GM12878 (cell line): ENCODE data around the gene C9. TPM values are rescaled to one million over a fixed set of nuclear protein-coding genes. Genes with fewer than 3 reads are reported as not detected.
A peak's percentile ranks its signal among the peaks of the same experiment; 100 is the strongest.

Source experiments
- ATAC-seq: fragments of 200-7000 bp; cut with Tn5 transposase; 3 replicates; pipeline ENCODE4 v1.9.1; 2020; ENCODE audit warnings: mild to moderate bottlenecking, moderate library complexity
- BruUV-seq: library from RNA; stranded (reverse); fragments of 400-500 nt; replicated peaks from 2 replicates; lab custom pipeline; 2021; lab: Mats Ljungman, UMichigan
- CTCF ChIA-PET: fragments of 300-600 bp; sonication (Branson Sonifier 250); formaldehyde crosslinking; extraction: SDS; loops from one replicate; lab custom pipeline; 2021; ENCODE audit warnings: inconsistent platforms; lab: Yijun Ruan, JAX
- POLR2A ChIA-PET: fragments of 350-600 bp; formaldehyde crosslinking; extraction: SDS; loops from one replicate; lab custom pipeline; 2021; ENCODE audit warnings: inconsistent platforms; lab: Charles Lee
- RAD21 ChIA-PET: fragments of 300-600 bp; sonication (Branson Sonifier 250); formaldehyde crosslinking; loops from one replicate; lab custom pipeline; 2023; ENCODE audit warnings: antibody characterized with exemption; ENCODE audit not compliant: unreplicated experiment; lab: Charles Lee
- SMC1A ChIA-PET: fragments of 300-600 bp; sonication (Branson Sonifier 250); formaldehyde crosslinking; loops from one replicate; lab custom pipeline; 2023; ENCODE audit not compliant: unreplicated experiment, uncharacterized antibody; lab: Charles Lee
- DNase-seq: peaks from one replicate; pipeline ENCODE4 v3.0.0-alpha.2; 2011; ENCODE audit warnings: low read depth, low spot score
- FAIRE-seq: peaks from 3 replicates; lab custom pipeline; 2011; peaks lifted over from hg19 to GRCh38; lab: Jason Lieb, UNC
- H2AFZ ChIP-seq: 2 replicates; pipeline ENCODE4 v1.6.0; 2011; ENCODE audit warnings: low read depth, low read length, control low read depth; ENCODE audit not compliant: control insufficient read depth
- H3K27ac ChIP-seq: 2 replicates; pipeline ENCODE4 v1.5.1; 2011; ENCODE audit warnings: control low read depth; ENCODE audit not compliant: control insufficient read depth, insufficient read depth
- H3K27me3 ChIP-seq, 2 experiments: replicated peaks in 1 of 2; 2 replicates each; pipeline versions ENCODE4 v1.6.0 to v1.6.1; 2011; ENCODE audit warnings: low read length in 1 of 2; ENCODE audit not compliant: control insufficient read depth in 2 of 2, insufficient read depth in 2 of 2
- H3K36me3 ChIP-seq, 2 experiments: 2 replicates each; pipeline ENCODE4 v1.5.1; 2011; ENCODE audit warnings: low read length in 1 of 2; ENCODE audit not compliant: control insufficient read depth in 2 of 2, insufficient read depth in 2 of 2
- H3K4me1 ChIP-seq: 2 replicates; pipeline ENCODE4 v1.6.1; 2011; ENCODE audit warnings: mild to moderate bottlenecking, low read length, moderate library complexity, mixed read lengths; ENCODE audit not compliant: control insufficient read depth, insufficient read depth
- H3K4me2 ChIP-seq: 2 replicates; pipeline ENCODE4 v1.6.0; 2011; ENCODE audit warnings: control low read depth; ENCODE audit not compliant: control insufficient read depth, insufficient read depth
- H3K4me3 ChIP-seq: fragments of 200-600 bp; sonication (generic); 2 replicates; pipeline ENCODE4 v1.5.1; 2016
- H3K79me2 ChIP-seq: 2 replicates; pipeline ENCODE4 v1.6.0; 2011; ENCODE audit warnings: low read length; ENCODE audit not compliant: control insufficient read depth, insufficient read depth
- H3K9ac ChIP-seq: 2 replicates; pipeline ENCODE4 v1.8.0; 2011; ENCODE audit warnings: low read length, control low read depth, mixed read lengths; ENCODE audit not compliant: control insufficient read depth, insufficient read depth
- H3K9me3 ChIP-seq: replicated peaks from 3 replicates; pipeline ENCODE4 v1.5.1; 2011; ENCODE audit warnings: mild to moderate bottlenecking, low read length; ENCODE audit not compliant: control insufficient read depth, insufficient read depth
- H4K20me1 ChIP-seq: 2 replicates; pipeline ENCODE4 v1.6.0; 2011; ENCODE audit not compliant: control insufficient read depth, insufficient read depth
- BCL11A ChIP-seq: IDR thresholded peaks from 2 replicates; pipeline ENCODE4 v1.6.1; 2011; ENCODE audit warnings: low read depth, low read length
- HCFC1 ChIP-seq: fragments of 150-350 bp; IDR thresholded peaks from 2 replicates; pipeline ENCODE4 v1.6.1; 2014; ENCODE audit warnings: low read length
- HDAC6 ChIP-seq: fragments of 200-600 bp; sonication (generic); IDR thresholded peaks from one replicate; pipeline ENCODE4 v1.8.0; 2017; ENCODE audit warnings: antibody characterized with exemption; ENCODE audit not compliant: unreplicated experiment
- IKZF1 ChIP-seq: fragments of 450-650 bp; conservative IDR thresholded peaks from 2 replicates; pipeline ENCODE4 v1.6.1; 2017; ENCODE audit warnings: antibody characterized with exemption, mild to moderate bottlenecking
- IKZF2 ChIP-seq, 2 experiments: fragments of 450-650 bp; IDR thresholded peaks; 2 replicates each; pipeline ENCODE4 v1.6.1; 2017; ENCODE audit warnings: mild to moderate bottlenecking in 2 of 2, moderate library complexity in 2 of 2
- NBN ChIP-seq: fragments of 450-650 bp; IDR thresholded peaks from 2 replicates; pipeline ENCODE4 v1.6.1; 2016
- POLR2AphosphoS5 ChIP-seq: IDR thresholded peaks from 2 replicates; pipeline ENCODE4 v1.6.1; 2011; ENCODE audit warnings: mild to moderate bottlenecking, low read length, inconsistent platforms
- RELA ChIP-seq: fragments of 450-650 bp; IDR thresholded peaks from 2 replicates; pipeline ENCODE4 v1.8.0; 2014; ENCODE audit warnings: borderline replicate concordance; ENCODE audit not compliant: partially characterized antibody
- SPI1 ChIP-seq: IDR thresholded peaks from 2 replicates; pipeline ENCODE4 v1.6.1; 2011; ENCODE audit warnings: low read depth, mild to moderate bottlenecking, low read length, moderate library complexity, borderline replicate concordance; ENCODE audit not compliant: insufficient read depth
- TAF1 ChIP-seq: IDR thresholded peaks from 2 replicates; pipeline ENCODE4 v1.6.1; 2011; ENCODE audit warnings: mild to moderate bottlenecking, low read depth, low read length, borderline replicate concordance
- WGBS: methylation state at CpG from one replicate; pipeline ENCODE4 v1.1.6; 2016; ENCODE audit warnings: low lambda C conversion rate; ENCODE audit not compliant: insufficient replicate concordance, insufficient coverage; ENCODE audit errors: missing lambda C conversion rate; 5-methylcytosine and 5-hydroxymethylcytosine counted together
- in situ Hi-C: fragments of 300-500 bp; cut with MboI; formaldehyde crosslinking; loops from 9 replicates; pipeline ENCODE4 v1.14.3; 2018; ENCODE audit warnings: mixed read lengths
- intact Hi-C: fragments of 100-400 bp; cut with micrococcal nuclease; formaldehyde crosslinking; loops from one replicate; pipeline ENCODE4 v1.14.2; 2022; ENCODE audit not compliant: unreplicated experiment
- polyA plus RNA-seq, 11 experiments: library from polyadenylated mRNA; depleted of rRNA in 4 of 11; unstranded in 6 of 11; stranded (reverse) in 5 of 11; fragments of >200 nt; fragmentation: Nextera tagmentation in 4 of 11; fragmentation: Illumina TruSeq in 1 of 11; extraction: Ambion mirVana in 4 of 11; extraction: Trizol in 1 of 11; gene quantifications; 1 replicate in 1 of 11; 2 replicates in 10 of 11; pipeline versions ENCODE4 v1.2.1 to v1.2.3, GENCODE V29; 2011 to 2016; ENCODE audit warnings: inconsistent platforms in 2 of 11, missing spikeins in 2 of 11, low read depth in 1 of 11
- total RNA-seq, 4 experiments: library from RNA; depleted of rRNA in 3 of 4; stranded (reverse); fragments of >200 nt in 3 of 4; fragmentation: Illumina TruSeq in 1 of 4; extraction: Trizol in 1 of 4; gene quantifications; 2 replicates each; pipeline versions ENCODE4 v1.2.1 to v1.2.3, GENCODE V29; 2013 to 2021
- TF ChIP-seq, protein P1 (sequence below): fragments of 450-650 bp; IDR thresholded peaks from 2 replicates; pipeline ENCODE4 v1.6.1; 2017; ENCODE audit warnings: mild to moderate bottlenecking, moderate library complexity
- TF ChIP-seq, protein P2 (sequence below): fragments of 150-350 bp; IDR thresholded peaks from 2 replicates; pipeline ENCODE4 v1.6.1; 2016; ENCODE audit warnings: low read depth, low read length
- TF ChIP-seq, protein P3 (sequence below): fragments of 450-650 bp; IDR thresholded peaks from 2 replicates; pipeline ENCODE4 v1.6.1; 2016; ENCODE audit warnings: mild to moderate bottlenecking

The C9 gene
- total and polyA plus RNA-seq, 10 of the 15 experiments (the other 5 are each of a cell fraction or from before 2014, with no cell fraction given): 0.54 TPM; not detected in 9

DNA sequence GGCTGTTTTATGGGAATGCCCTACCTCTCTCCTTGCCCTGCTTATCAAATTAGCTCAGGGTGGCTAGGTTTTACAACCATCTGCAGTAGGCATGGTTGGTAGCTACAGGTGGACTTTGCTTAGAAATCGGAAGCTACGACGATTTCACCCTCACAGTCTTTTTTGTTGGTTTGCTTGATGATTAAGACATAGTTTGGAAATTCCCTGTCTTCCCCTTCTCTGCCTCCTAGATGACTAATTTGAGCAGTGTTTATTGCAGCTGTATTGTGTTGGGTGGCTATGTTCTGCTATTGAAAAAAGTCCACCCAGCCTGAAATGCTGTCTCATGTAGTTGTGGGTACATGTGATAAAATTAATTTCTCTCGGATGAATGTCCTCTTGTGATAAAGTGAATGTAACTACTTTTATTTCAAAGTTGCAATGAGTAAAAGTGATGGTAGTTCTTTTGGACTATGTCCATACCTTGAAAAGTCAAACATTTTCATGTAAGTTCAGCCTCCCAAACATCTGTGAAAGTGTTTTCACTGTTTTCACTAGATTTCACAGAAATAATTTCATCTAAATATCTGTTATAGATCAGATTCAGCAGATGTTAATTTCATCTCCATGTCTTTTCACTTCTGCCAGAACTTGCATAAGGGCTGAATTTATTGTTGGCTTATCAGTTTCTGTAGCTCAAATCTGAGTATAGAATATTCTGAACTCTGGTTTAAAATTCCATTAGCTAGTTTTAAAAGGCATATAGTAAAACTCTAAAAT is 107.6 kb downstream of the C9 start:
- FAIRE-seq: no peak
- WGBS: 10% methylated on average over 4 of the region's 4 CpGs
- ChIA-PET RAD21 (interaction anchor here (0.8 to 3.7 kb wide), 8 partner anchors 9 to 39 kb away, joined by 5 to 15 read pairs (median 8); partner anchors contain the start of gene FYB1), SMC1A (interaction anchor here (1.0 to 6.4 kb wide), 8 partner anchors 9 to 38 kb away, joined by 3 to 38 read pairs (median 13); partner anchors contain the start of gene FYB1), CTCF (interaction anchor here (1.3 to 3.0 kb wide), 4 partner anchors 10 to 40 kb away, joined by 3 to 10 read pairs (median 6); no protein-coding TSS in a partner anchor), POLR2A (interaction anchor here (1.5 to 2.6 kb wide), 3 partner anchors 12 to 25 kb away, joined by 4 to 8 read pairs (median 4); no protein-coding TSS in a partner anchor)
- Histone ChIP-seq H3K27me3 (no peaks in the 10 kb centered on the region), H3K36me3 (no peaks in the 10 kb centered on the region), H3K9me3 (no peaks in the 10 kb centered on the region; the same call in 2 of the 3 replicates), H3K27ac (peak overlapping the region; percentile 48; the same call in 1 of the 2 replicates), H3K4me3 (no peak overlapping the region), H3K79me2 (no peaks in the 10 kb centered on the region; the same call in 1 of the 2 replicates), H2AFZ (no peak overlapping the region), H3K4me2 (peak overlapping the region; percentile 45), H4K20me1 (no peaks in the 10 kb centered on the region), H3K4me1 (no peaks in the 10 kb centered on the region), H3K9ac (no peak overlapping the region)
- peak; percentile 93 for ATAC-seq
- peak; percentile 56 for DNase-seq
- BruUV-seq: no TSS peak
- intact Hi-C loops: no loop called here
- in situ Hi-C loops: no loop called here
- TF ChIP-seq RELA (no peak), HCFC1 (no peak), IKZF2 (IDR thresholded peaks at IDR 0.05) (peak; percentile 46 to 66; a peak in 3 of 4 replicates), BCL11A (0 out of 2 replicates have a peak, but pooled peaks have one; percentile 18), TAF1 (no peak), HDAC6 (no peak), IKZF1 (peak; percentile 48; the same call in 1 of the 2 replicates), POLR2AphosphoS5 (no peak), NBN (no peak), SPI1 (no peak)
- TF ChIP-seq, protein P1, sequence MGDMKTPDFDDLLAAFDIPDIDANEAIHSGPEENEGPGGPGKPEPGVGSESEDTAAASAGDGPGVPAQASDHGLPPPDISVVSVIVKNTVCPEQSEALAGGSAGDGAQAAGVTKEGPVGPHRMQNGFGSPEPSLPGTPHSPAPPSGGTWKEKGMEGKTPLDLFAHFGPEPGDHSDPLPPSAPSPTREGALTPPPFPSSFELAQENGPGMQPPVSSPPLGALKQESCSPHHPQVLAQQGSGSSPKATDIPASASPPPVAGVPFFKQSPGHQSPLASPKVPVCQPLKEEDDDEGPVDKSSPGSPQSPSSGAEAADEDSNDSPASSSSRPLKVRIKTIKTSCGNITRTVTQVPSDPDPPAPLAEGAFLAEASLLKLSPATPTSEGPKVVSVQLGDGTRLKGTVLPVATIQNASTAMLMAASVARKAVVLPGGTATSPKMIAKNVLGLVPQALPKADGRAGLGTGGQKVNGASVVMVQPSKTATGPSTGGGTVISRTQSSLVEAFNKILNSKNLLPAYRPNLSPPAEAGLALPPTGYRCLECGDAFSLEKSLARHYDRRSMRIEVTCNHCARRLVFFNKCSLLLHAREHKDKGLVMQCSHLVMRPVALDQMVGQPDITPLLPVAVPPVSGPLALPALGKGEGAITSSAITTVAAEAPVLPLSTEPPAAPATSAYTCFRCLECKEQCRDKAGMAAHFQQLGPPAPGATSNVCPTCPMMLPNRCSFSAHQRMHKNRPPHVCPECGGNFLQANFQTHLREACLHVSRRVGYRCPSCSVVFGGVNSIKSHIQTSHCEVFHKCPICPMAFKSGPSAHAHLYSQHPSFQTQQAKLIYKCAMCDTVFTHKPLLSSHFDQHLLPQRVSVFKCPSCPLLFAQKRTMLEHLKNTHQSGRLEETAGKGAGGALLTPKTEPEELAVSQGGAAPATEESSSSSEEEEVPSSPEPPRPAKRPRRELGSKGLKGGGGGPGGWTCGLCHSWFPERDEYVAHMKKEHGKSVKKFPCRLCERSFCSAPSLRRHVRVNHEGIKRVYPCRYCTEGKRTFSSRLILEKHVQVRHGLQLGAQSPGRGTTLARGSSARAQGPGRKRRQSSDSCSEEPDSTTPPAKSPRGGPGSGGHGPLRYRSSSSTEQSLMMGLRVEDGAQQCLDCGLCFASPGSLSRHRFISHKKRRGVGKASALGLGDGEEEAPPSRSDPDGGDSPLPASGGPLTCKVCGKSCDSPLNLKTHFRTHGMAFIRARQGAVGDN: peak; percentile 41; the same call in 1 of the 2 replicates
- TF ChIP-seq, protein P2, sequence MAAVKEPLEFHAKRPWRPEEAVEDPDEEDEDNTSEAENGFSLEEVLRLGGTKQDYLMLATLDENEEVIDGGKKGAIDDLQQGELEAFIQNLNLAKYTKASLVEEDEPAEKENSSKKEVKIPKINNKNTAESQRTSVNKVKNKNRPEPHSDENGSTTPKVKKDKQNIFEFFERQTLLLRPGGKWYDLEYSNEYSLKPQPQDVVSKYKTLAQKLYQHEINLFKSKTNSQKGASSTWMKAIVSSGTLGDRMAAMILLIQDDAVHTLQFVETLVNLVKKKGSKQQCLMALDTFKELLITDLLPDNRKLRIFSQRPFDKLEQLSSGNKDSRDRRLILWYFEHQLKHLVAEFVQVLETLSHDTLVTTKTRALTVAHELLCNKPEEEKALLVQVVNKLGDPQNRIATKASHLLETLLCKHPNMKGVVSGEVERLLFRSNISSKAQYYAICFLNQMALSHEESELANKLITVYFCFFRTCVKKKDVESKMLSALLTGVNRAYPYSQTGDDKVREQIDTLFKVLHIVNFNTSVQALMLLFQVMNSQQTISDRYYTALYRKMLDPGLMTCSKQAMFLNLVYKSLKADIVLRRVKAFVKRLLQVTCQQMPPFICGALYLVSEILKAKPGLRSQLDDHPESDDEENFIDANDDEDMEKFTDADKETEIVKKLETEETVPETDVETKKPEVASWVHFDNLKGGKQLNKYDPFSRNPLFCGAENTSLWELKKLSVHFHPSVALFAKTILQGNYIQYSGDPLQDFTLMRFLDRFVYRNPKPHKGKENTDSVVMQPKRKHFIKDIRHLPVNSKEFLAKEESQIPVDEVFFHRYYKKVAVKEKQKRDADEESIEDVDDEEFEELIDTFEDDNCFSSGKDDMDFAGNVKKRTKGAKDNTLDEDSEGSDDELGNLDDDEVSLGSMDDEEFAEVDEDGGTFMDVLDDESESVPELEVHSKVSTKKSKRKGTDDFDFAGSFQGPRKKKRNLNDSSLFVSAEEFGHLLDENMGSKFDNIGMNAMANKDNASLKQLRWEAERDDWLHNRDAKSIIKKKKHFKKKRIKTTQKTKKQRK: no peak
- TF ChIP-seq, protein P3, sequence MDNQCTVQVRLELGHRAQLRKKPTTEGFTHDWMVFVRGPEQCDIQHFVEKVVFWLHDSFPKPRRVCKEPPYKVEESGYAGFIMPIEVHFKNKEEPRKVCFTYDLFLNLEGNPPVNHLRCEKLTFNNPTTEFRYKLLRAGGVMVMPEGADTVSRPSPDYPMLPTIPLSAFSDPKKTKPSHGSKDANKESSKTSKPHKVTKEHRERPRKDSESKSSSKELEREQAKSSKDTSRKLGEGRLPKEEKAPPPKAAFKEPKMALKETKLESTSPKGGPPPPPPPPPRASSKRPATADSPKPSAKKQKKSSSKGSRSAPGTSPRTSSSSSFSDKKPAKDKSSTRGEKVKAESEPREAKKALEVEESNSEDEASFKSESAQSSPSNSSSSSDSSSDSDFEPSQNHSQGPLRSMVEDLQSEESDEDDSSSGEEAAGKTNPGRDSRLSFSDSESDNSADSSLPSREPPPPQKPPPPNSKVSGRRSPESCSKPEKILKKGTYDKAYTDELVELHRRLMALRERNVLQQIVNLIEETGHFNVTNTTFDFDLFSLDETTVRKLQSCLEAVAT: 0 out of 2 replicates have a peak, but pooled peaks have one; percentile 38
